Caco-2 (cell line): Measurements from ENCODE around the gene MIR17HG. TPM values are rescaled to one million over a fixed set of nuclear protein-coding genes. Genes with fewer than 3 reads are reported as not detected.
A peak's percentile ranks its signal among the peaks of the same experiment; 100 is the strongest.

Source experiments
- BruUV-seq: library from RNA; stranded (reverse); fragments of 400-500 nt; replicated peaks from 2 replicates; lab custom pipeline; 2021; lab: Mats Ljungman, UMichigan
- CTCF ChIA-PET: fragments of 300-600 bp; sonication (Branson Sonifier 250); formaldehyde crosslinking; loops from one replicate; lab custom pipeline; 2022; ENCODE audit warnings: antibody characterized with exemption; lab: Charles Lee
- POLR2A ChIA-PET: fragments of 300-600 bp; sonication (Branson Sonifier 250); formaldehyde crosslinking; loops from one replicate; lab custom pipeline; 2022; ENCODE audit warnings: antibody characterized with exemption; lab: Charles Lee
- DNase-seq, 2 experiments: peaks; one replicate each; pipeline versions ENCODE4 v3.0.0 to v3.0.0-alpha.2; 2020 to 2022
- H3K27me3 ChIP-seq: replicated peaks from 2 replicates; pipeline ENCODE4 v1.6.0; 2011; ENCODE audit warnings: low read length; ENCODE audit not compliant: control insufficient read depth, insufficient read depth
- H3K36me3 ChIP-seq: 2 replicates; pipeline ENCODE4 v1.5.1; 2011; ENCODE audit warnings: low read length; ENCODE audit not compliant: control insufficient read depth, insufficient read depth
- H3K4me1 ChIP-seq: fragments of 250-450 bp; sonication (Bioruptor Pico); 2 replicates; pipeline ENCODE4 v1.5.1; 2020; ENCODE audit warnings: mild to moderate bottlenecking
- H3K4me3 ChIP-seq: 2 replicates; pipeline ENCODE4 v1.5.1; 2011; ENCODE audit warnings: low read depth, mild to moderate bottlenecking, control low read depth, low read length
- H3K9me3 ChIP-seq: fragments of 250-450 bp; sonication (Bioruptor Pico); 2 replicates; pipeline ENCODE4 v1.5.1; 2020; ENCODE audit warnings: mild to moderate bottlenecking, moderate library complexity
- H3K27ac Mint-ChIP-seq: one replicate; pipeline ENCODE4 v1.8.0; 2022; ENCODE audit warnings: mixed read lengths; ENCODE audit not compliant: unreplicated experiment
- H3K27me3 Mint-ChIP-seq: one replicate; pipeline ENCODE4 v1.8.0; 2022; ENCODE audit warnings: mixed read lengths; ENCODE audit not compliant: insufficient read depth, unreplicated experiment
- H3K36me3 Mint-ChIP-seq: one replicate; pipeline ENCODE4 v1.8.0; 2022; ENCODE audit warnings: mild to moderate bottlenecking, mixed read lengths; ENCODE audit not compliant: insufficient read depth, unreplicated experiment
- H3K4me1 Mint-ChIP-seq: one replicate; pipeline ENCODE4 v1.8.0; 2022; ENCODE audit warnings: low read depth, mixed read lengths; ENCODE audit not compliant: unreplicated experiment
- H3K4me3 Mint-ChIP-seq: one replicate; pipeline ENCODE4 v1.8.0; 2022; ENCODE audit warnings: mild to moderate bottlenecking, moderate library complexity, mixed read lengths; ENCODE audit not compliant: unreplicated experiment
- H3K9me3 Mint-ChIP-seq: one replicate; pipeline ENCODE4 v1.8.0; 2022; ENCODE audit warnings: mixed read lengths; ENCODE audit not compliant: unreplicated experiment
- intact Hi-C: fragments of 100-400 bp; cut with micrococcal nuclease; formaldehyde crosslinking; loops from one replicate; pipeline ENCODE4 v1.10.0; 2022; ENCODE audit not compliant: unreplicated experiment
- total RNA-seq: library from RNA; stranded (reverse); gene quantifications from 2 replicates; pipeline ENCODE4 v1.2.3, GENCODE V29; 2022
- TF ChIP-seq, protein P1 (sequence below), 2 experiments: fragments of 200-600 bp in 1 of 2; IDR thresholded peaks; 1 replicate in 1 of 2; 2 replicates in 1 of 2; pipeline versions ENCODE4 v1.5.1 to v1.8.0; 2011 to 2022; ENCODE audit warnings: antibody characterized with exemption in 1 of 2, control low read depth in 1 of 2, inconsistent platforms in 1 of 2, low read depth in 1 of 2, low read length in 1 of 2, mild to moderate bottlenecking in 1 of 2, moderate library complexity in 1 of 2; ENCODE audit not compliant: insufficient read depth in 1 of 2, severe bottlenecking in 1 of 2, unreplicated experiment in 1 of 2

MIR17HG gene
- total RNA-seq, 1 experiment from 2014 or later, result 16.6 TPM

DNA sequence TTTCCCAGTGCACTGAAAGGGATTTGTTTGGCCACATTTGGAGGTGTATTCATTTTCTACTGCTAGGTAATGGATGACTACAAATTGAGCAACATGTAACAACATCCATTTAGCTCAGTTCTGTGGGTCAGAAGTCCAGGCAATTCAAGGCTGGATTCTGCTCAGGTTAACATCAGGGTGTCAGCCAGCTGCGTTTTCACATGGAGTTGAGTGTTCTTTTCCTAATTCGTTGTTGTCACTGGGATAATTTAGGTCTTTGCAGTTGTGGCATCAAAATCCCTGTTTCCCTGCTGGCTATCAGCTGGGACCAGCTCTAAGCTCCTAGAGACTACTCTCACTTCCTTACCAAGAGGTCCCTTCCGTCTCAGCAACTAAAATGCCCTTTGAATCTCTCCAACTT lies 25.4 kb downstream of the MIR17HG start:
- TF ChIP-seq, protein P1, sequence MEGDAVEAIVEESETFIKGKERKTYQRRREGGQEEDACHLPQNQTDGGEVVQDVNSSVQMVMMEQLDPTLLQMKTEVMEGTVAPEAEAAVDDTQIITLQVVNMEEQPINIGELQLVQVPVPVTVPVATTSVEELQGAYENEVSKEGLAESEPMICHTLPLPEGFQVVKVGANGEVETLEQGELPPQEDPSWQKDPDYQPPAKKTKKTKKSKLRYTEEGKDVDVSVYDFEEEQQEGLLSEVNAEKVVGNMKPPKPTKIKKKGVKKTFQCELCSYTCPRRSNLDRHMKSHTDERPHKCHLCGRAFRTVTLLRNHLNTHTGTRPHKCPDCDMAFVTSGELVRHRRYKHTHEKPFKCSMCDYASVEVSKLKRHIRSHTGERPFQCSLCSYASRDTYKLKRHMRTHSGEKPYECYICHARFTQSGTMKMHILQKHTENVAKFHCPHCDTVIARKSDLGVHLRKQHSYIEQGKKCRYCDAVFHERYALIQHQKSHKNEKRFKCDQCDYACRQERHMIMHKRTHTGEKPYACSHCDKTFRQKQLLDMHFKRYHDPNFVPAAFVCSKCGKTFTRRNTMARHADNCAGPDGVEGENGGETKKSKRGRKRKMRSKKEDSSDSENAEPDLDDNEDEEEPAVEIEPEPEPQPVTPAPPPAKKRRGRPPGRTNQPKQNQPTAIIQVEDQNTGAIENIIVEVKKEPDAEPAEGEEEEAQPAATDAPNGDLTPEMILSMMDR (IDR thresholded peaks at IDR 0.05; ENCODE audit: insufficient read depth in 1 of 2, low read depth in 1 of 2, low read length in 1 of 2, severe bottlenecking in 1 of 2, unreplicated experiment in 1 of 2), result no peak
- Mint-ChIP-seq H3K9me3 (no peaks in the 10 kb centered on the region), H3K36me3 (no peaks in the 10 kb centered on the region), H3K4me3 (no peak overlapping the region), H3K4me1 (no peaks in the 10 kb centered on the region), H3K27ac (no peak overlapping the region), H3K27me3 (no peaks in the 10 kb centered on the region)
- H3K4me1 ChIP-seq, result 0 out of 2 replicates have a peak, but pooled peaks cover 3% of the 10 kb centered on the region
- H3K36me3 ChIP-seq, result no peaks in the 10 kb centered on the region
- H3K9me3 ChIP-seq, result no peaks in the 10 kb centered on the region
- no peak overlapping the region for H3K4me3 ChIP-seq
- ChIA-PET CTCF (interaction anchor here (1.7 kb wide), 1 partner anchor 34 kb away, joined by 4 read pairs; no protein-coding TSS in a partner anchor), POLR2A (no interaction called here)
- no peaks in the 10 kb centered on the region for H3K27me3 ChIP-seq
- no TSS peak for BruUV-seq
- intact Hi-C loops, result no loop called here
- DNase-seq, result no peak

DNA sequence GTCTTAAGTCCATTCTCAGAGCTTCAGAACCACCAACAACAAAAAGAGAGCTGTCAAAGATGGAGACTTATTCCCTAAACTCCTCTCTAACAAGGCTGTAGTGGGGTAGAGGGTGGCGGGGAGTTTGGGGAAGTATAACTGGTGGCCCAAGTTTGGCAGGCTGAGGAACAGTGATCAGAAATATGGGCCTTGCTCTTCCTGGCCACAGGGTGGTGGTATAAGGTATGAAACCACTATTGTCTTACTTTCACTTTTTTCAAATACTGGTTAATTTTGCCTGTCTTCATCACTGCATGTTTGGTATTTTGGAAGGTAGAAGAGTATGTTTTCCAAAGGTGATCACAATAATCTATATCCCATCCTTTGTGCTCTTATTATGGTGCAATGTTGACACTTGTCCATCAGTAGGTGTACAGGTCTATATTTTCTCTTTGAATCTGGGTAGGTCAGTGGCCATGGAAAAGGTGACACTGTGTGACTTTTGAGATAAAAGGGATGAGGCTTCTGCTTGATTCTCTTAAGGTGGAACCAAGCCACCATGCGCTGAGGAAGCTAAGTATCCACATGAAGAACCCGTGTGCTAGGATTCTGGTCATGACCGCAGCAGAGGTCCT lies 27.7 kb downstream of the MIR17HG start:
- POLR2A ChIA-PET, result no interaction called here

DNA sequence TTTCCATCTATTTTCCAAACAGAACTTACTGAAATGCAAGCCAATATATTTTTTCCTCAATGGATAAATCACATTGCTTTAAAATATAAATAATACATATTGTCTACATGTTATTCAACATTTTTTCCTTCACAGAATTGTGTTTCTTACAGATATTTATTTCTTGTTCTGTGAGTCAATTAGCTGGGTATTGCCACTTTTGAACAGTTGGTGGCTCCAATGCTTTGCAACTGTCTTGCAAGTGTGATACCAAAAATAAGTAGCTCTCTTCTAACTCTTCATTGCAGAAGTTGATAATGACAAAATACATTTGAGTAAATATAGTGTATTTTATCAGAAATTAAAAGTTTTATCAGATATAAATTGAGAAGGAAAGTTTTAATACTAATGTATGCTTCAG lies 33.9 kb downstream of the MIR17HG start:
- H3K36me3 Mint-ChIP-seq, result no peaks in the 10 kb centered on the region
- Histone ChIP-seq H3K27me3 (no peaks in the 10 kb centered on the region), H3K4me1 (no peaks in the 10 kb centered on the region), H3K9me3 (no peaks in the 10 kb centered on the region), H3K4me3 (no peak overlapping the region), H3K36me3 (no peaks in the 10 kb centered on the region)
- H3K4me1 Mint-ChIP-seq, result no peaks in the 10 kb centered on the region
- H3K9me3 Mint-ChIP-seq, result no peaks in the 10 kb centered on the region
- TF ChIP-seq, protein P1 (IDR thresholded peaks at IDR 0.05; ENCODE audit: insufficient read depth in 1 of 2, low read depth in 1 of 2, low read length in 1 of 2, severe bottlenecking in 1 of 2, unreplicated experiment in 1 of 2), result peak; percentile 52 to 54
- peaks cover 7% of the 10 kb centered on the region for H3K27me3 Mint-ChIP-seq
- intact Hi-C loops, result loop anchor here (1.0 to 10.0 kb wide), 6 partner anchors 25 to 401 kb away; no protein-coding TSS in a partner anchor
- H3K4me3 Mint-ChIP-seq, result no peak overlapping the region
- CTCF ChIA-PET, result interaction anchor here (0.5 to 1.7 kb wide), 11 partner anchors 17 to 400 kb away, joined by 3 to 23 read pairs (median 4); partner anchors contain the start of gene GPC5
- POLR2A ChIA-PET, result no interaction called here
- no peak overlapping the region for H3K27ac Mint-ChIP-seq
- BruUV-seq, result no TSS peak
- no peak for DNase-seq

More for the DNA sequence above, 27.7 kb downstream of the MIR17HG start:
- Mint-ChIP-seq H3K4me1 (no peaks in the 10 kb centered on the region), H3K9me3 (no peaks in the 10 kb centered on the region), H3K27ac (no peak overlapping the region), H3K4me3 (no peak overlapping the region), H3K27me3 (no peaks in the 10 kb centered on the region), H3K36me3 (no peaks in the 10 kb centered on the region)
- Histone ChIP-seq H3K36me3 (no peaks in the 10 kb centered on the region), H3K4me3 (no peak overlapping the region), H3K4me1 (0 out of 2 replicates have a peak, but pooled peaks cover 3% of the 10 kb centered on the region), H3K9me3 (no peaks in the 10 kb centered on the region), H3K27me3 (no peaks in the 10 kb centered on the region)
- TF ChIP-seq, protein P1 (IDR thresholded peaks at IDR 0.05; ENCODE audit: insufficient read depth in 1 of 2, low read depth in 1 of 2, low read length in 1 of 2, severe bottlenecking in 1 of 2, unreplicated experiment in 1 of 2), result peak; percentile 63 to 67
- DNase-seq, result peak in 1 of 2 experiments; percentile 30
- CTCF ChIA-PET, result no interaction called here
- no TSS peak for BruUV-seq
- intact Hi-C loops, result loop anchor here (1.0 kb wide), 2 partner anchors 31 to 407 kb away; no protein-coding TSS in a partner anchor
